ENCODE data around the gene APOA1. TPM values are rescaled to one million over a fixed set of nuclear protein-coding genes. Genes with fewer than 3 reads are reported as not detected.

The APOA1 gene
- total and polyA plus RNA-seq, 7 donors = 0.32 to 3.0 (median 0.55) TPM; not detected in 2

DNA sequence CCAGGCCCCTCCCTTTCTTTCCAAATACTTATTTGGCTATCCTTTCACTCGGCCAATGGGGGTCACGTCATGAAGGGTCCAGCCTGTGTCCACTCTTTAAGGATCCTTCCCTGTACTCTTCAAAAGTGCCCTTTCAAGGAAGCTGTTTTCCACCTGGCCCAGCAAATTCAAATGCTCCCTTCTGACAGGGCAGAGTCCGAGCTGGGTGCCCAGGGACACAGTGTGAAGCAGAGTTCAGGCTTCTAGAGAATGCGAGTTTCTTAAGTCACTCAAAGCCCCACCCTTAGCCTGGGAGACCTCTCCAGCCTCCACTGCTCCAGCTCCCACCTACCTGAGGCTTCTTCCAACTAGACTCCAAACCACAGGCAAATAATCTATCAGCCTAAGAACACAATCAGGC is 5.5 kb upstream of the APOA1 start:
- DNase-seq = no peak
- Histone ChIP-seq H3K4me3 (no peak overlapping the region), H3K27ac (no peak overlapping the region), H3K36me3 (peaks cover 16 to 50% (median 37%) of the 10 kb centered on the region in 4 donors), H3K9me3 (no peaks in the 10 kb centered on the region), H3K4me1 (no peaks in the 10 kb centered on the region), H3K27me3 (no peaks in the 10 kb centered on the region)
- TF ChIP-seq POLR2AphosphoS5 (IDR thresholded peaks at IDR 0.05) = no peak
- TF ChIP-seq, protein P1, sequence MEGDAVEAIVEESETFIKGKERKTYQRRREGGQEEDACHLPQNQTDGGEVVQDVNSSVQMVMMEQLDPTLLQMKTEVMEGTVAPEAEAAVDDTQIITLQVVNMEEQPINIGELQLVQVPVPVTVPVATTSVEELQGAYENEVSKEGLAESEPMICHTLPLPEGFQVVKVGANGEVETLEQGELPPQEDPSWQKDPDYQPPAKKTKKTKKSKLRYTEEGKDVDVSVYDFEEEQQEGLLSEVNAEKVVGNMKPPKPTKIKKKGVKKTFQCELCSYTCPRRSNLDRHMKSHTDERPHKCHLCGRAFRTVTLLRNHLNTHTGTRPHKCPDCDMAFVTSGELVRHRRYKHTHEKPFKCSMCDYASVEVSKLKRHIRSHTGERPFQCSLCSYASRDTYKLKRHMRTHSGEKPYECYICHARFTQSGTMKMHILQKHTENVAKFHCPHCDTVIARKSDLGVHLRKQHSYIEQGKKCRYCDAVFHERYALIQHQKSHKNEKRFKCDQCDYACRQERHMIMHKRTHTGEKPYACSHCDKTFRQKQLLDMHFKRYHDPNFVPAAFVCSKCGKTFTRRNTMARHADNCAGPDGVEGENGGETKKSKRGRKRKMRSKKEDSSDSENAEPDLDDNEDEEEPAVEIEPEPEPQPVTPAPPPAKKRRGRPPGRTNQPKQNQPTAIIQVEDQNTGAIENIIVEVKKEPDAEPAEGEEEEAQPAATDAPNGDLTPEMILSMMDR (IDR thresholded peaks at IDR 0.05) = no peak
- no peak for TF ChIP-seq POLR2A (IDR thresholded peaks at IDR 0.05)
- TF ChIP-seq EP300 (IDR thresholded peaks at IDR 0.05) = no peak
- WGBS, 2 donors = 70 to 90% methylated on average over 4 of the region's 4 CpGs
- intact Hi-C loops (cut with DNase I) = no loop called here

DNA sequence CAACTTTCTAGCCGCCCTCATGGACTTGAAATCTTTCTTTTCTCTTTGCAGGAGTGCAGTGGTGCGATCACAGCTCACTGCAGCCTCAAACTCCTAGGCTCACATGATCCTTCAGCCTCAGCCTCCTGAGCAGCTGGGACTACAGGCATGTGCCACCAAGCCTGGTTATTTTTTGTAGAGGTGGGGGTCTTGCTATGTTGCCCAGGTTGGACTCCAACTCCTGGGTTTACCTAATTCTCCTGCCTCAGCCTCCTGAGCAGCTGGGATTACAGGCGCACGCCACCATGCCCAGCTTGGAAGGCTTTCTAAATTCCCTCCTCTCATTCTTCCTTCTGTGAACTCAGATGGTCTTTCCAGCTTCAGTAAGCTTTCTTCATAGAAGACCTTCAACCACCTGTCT is 4.7 kb upstream of the APOA1 start:
- no peak for DNase-seq
- no peaks in the 10 kb centered on the region for H3K9me3 ChIP-seq
- no peak overlapping the region for H3K27ac ChIP-seq
- WGBS, 2 donors = 95 to 97% methylated on average over 4 of the region's 4 CpGs
- peaks cover 9 to 42% (median 29%) of the 10 kb centered on the region in 4 donors for H3K36me3 ChIP-seq
- no peaks in the 10 kb centered on the region for H3K27me3 ChIP-seq
- H3K4me1 ChIP-seq = no peaks in the 10 kb centered on the region
- intact Hi-C loops (cut with DNase I) = no loop called here
- TF ChIP-seq POLR2A (IDR thresholded peaks at IDR 0.05) (no peak), POLR2AphosphoS5 (IDR thresholded peaks at IDR 0.05) (no peak), EP300 (IDR thresholded peaks at IDR 0.05) (no peak)
- TF ChIP-seq, protein P1 (IDR thresholded peaks at IDR 0.05) = no peak
- no peak overlapping the region for H3K4me3 ChIP-seq

DNA sequence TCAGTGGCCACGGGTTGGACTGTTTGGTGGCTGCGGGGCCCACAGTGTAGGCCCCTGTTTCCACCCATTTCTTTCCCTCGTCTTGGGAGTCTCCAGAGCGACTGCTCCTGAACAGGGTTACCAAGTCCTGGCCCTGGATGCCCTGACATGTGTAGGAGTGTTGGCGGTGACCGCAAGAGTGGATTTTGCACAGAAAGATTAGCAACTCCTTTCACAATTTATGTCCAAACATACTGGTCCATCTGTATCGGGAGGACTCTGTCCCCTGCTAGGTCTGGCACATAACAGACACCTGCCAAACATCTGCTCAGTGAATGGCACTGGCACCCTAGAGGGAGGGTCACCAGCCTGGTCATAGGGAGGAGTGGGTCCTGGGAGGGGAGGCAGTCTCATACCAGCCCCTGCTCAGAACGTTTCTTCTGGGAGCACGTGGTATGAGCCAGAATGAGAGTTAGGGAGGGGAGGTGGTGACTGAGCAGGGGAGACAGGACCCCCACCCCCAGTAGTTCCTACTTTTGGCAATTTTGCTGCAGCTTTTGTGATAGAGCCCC is 3.4 kb upstream of the APOA1 start:
- DNase-seq = peak; percentile 51
- 82 to 84% methylated on average over 9 of the region's 9 CpGs for WGBS, 2 donors
- no peak for TF ChIP-seq POLR2A (IDR thresholded peaks at IDR 0.05)
- no peak for TF ChIP-seq EP300 (IDR thresholded peaks at IDR 0.05)
- TF ChIP-seq POLR2AphosphoS5 (IDR thresholded peaks at IDR 0.05) = no peak
- TF ChIP-seq, protein P1 (IDR thresholded peaks at IDR 0.05) = no peak
- intact Hi-C loops (cut with DNase I) = no loop called here
- no peak overlapping the region for H3K4me3 ChIP-seq
- no peak overlapping the region for H3K27ac ChIP-seq
- peaks cover 0 to 8% (median 5%) of the 10 kb centered on the region in 4 donors for H3K4me1 ChIP-seq
- H3K36me3 ChIP-seq = peaks cover 8 to 29% (median 17%) of the 10 kb centered on the region in 4 donors
- no peaks in the 10 kb centered on the region for H3K9me3 ChIP-seq
- no peaks in the 10 kb centered on the region for H3K27me3 ChIP-seq

DNA sequence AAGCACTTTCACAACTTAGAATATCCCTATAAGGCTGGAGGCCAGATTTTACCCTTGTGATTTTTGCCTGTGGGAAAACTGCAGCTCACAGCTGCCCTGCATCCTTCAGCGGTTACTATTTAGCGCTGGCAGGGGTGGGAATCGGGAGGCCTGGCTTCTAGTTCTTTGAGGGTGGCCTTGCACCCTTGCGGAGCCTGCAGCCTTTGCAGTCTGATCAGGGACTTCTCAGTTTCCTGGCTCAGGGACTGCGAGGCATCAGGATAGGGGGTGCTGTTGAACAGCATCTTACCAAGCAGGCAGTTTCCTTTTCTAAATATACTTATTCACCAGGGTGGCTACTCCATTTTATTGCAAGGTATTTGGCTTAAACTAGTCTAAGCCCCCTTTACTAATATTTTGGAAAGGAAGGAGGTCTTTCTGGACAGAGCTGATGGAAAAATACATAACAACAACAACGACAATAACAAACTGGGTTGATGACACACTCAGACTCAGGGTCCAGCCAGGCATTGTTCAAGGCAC is 2.9 kb upstream of the APOA1 start:
- intact Hi-C loops (cut with DNase I) = no loop called here
- DNase-seq = no peak
- H3K4me1 ChIP-seq = peaks cover 0 to 13% (median 10%) of the 10 kb centered on the region in 4 donors
- 74 to 78% methylated on average over 6 of the region's 6 CpGs for WGBS, 2 donors
- peaks cover 8 to 24% (median 14%) of the 10 kb centered on the region in 4 donors for H3K36me3 ChIP-seq
- H3K27me3 ChIP-seq = no peaks in the 10 kb centered on the region
- no peak overlapping the region for H3K4me3 ChIP-seq
- H3K27ac ChIP-seq = no peak overlapping the region
- no peaks in the 10 kb centered on the region for H3K9me3 ChIP-seq
- TF ChIP-seq POLR2A (IDR thresholded peaks at IDR 0.05) = no peak
- TF ChIP-seq, protein P1 (IDR thresholded peaks at IDR 0.05) = no peak
- TF ChIP-seq EP300 (IDR thresholded peaks at IDR 0.05) = no peak
- TF ChIP-seq POLR2AphosphoS5 (IDR thresholded peaks at IDR 0.05) = no peak

All from sigmoid colon (tissue), 7 donors.